Gastroesophageal sphincter (tissue), 3 donors: ENCODE data around the gene EIF4B.

Experiments
- CTCF ChIP-seq, 4 experiments: fragments of 200-600 bp in 2 of 4; fragments of 450-650 bp in 2 of 4; sonication (generic) in 1 of 4; IDR thresholded peaks; one replicate each; pipeline ENCODE4 v1.5.1; 2017 to 2019; ENCODE audit warnings: antibody characterized with exemption in 4 of 4, mild to moderate bottlenecking in 2 of 4, moderate library complexity in 2 of 4
- EP300 ChIP-seq: sonication (generic); formaldehyde crosslinking; IDR thresholded peaks from one replicate; pipeline ENCODE4 v1.6.1; 2017; ENCODE audit warnings: antibody characterized with exemption, mild to moderate bottlenecking
- POLR2A ChIP-seq, 2 donors: fragments of 450-650 bp; IDR thresholded peaks; one replicate each; pipeline ENCODE4 v1.6.1; 2017; ENCODE audit warnings: antibody characterized with exemption in 2 of 2, mild to moderate bottlenecking in 2 of 2, moderate library complexity in 1 of 2
- POLR2AphosphoS5 ChIP-seq: sonication (generic); formaldehyde crosslinking; IDR thresholded peaks from one replicate; pipeline ENCODE4 v1.6.1; 2017; ENCODE audit warnings: antibody characterized with exemption

GRCh38 chr12:53049571-53050318 lies 43.5 kb downstream of the EIF4B start, which contains the start of gene TNS2:
- no peak for TF ChIP-seq CTCF (IDR thresholded peaks at IDR 0.05)
- peak; percentile 77 to 86 for TF ChIP-seq POLR2A (IDR thresholded peaks at IDR 0.05)
- no peak for TF ChIP-seq EP300
- peak; percentile 70 for TF ChIP-seq POLR2AphosphoS5
